Measurements from ENCODE around the gene RAB21.

Gene RAB21

GRCh38 chr12:71754461-71755145 lies at the start of gene RAB21:
Gene RAB21 (plus strand): TSS chr12:71754863. CDS start chr12:71755130, 267 bp downstream.
- TF ChIP-seq, protein P1, sequence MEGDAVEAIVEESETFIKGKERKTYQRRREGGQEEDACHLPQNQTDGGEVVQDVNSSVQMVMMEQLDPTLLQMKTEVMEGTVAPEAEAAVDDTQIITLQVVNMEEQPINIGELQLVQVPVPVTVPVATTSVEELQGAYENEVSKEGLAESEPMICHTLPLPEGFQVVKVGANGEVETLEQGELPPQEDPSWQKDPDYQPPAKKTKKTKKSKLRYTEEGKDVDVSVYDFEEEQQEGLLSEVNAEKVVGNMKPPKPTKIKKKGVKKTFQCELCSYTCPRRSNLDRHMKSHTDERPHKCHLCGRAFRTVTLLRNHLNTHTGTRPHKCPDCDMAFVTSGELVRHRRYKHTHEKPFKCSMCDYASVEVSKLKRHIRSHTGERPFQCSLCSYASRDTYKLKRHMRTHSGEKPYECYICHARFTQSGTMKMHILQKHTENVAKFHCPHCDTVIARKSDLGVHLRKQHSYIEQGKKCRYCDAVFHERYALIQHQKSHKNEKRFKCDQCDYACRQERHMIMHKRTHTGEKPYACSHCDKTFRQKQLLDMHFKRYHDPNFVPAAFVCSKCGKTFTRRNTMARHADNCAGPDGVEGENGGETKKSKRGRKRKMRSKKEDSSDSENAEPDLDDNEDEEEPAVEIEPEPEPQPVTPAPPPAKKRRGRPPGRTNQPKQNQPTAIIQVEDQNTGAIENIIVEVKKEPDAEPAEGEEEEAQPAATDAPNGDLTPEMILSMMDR (IDR thresholded peaks at IDR 0.05; ENCODE audit: extremely low read depth, insufficient read depth, missing control alignments), result no peak
- in situ Hi-C loops (cut with MboI; ENCODE audit: low pct_unique_long_range_greater_than_20kb, low sequenced_read_pairs, unreplicated experiment), result no loop called here
- DNase-seq (ENCODE audit: low spot score), result peak; percentile 96

DNA sequence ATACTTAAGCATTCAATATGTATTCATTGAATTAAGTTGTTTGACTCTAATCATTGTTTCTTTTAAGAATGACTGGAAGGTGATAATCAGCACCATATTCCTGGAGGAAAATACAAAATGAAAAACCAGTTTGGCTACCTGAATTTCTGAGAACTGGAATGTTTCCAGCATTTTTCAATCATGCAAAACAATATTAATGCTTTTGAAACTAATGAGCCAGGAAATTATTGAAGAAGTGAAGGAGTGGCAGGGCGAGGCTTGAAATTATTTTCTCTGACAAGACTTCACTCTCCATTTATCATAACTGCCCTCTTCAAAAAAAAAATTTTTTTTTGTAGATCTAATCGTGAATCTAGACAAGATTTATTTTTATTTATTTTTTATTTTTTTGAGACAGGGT lies 49.7 kb upstream of the RAB21 start:
- TF ChIP-seq, protein P1 (IDR thresholded peaks at IDR 0.05; ENCODE audit: extremely low read depth, insufficient read depth, missing control alignments), result no peak
- in situ Hi-C loops (cut with MboI; ENCODE audit: low pct_unique_long_range_greater_than_20kb, low sequenced_read_pairs, unreplicated experiment), result no loop called here
- DNase-seq (ENCODE audit: low spot score), result no peak

DNA sequence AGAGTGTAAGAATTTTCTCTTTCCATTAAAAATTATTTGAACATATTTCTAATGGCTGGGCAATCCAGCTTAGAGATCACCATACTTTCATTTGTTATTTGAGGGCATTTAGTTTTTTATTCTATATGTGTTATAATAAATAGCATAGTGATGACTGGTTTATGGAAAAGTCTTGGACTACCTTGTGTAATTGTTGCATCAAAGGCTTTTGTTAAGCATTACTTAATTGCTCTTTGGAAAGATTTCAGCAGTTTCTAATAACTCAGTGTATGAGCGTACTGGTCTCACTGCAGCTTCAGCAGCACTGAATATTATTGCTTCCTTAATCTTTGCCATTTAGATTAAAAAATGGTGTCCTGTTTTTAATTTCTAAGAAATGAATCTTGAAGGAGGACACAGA lies 46.0 kb upstream of the RAB21 start:
- in situ Hi-C loops (cut with MboI; ENCODE audit: low pct_unique_long_range_greater_than_20kb, low sequenced_read_pairs, unreplicated experiment), result no loop called here
- TF ChIP-seq, protein P1 (IDR thresholded peaks at IDR 0.05; ENCODE audit: extremely low read depth, insufficient read depth, missing control alignments), result no peak
- DNase-seq (ENCODE audit: low spot score), result no peak

- DNase-seq (ENCODE audit: low spot score), result no peak
- in situ Hi-C loops (cut with MboI; ENCODE audit: low pct_unique_long_range_greater_than_20kb, low sequenced_read_pairs, unreplicated experiment), result no loop called here
- TF ChIP-seq, protein P1 (IDR thresholded peaks at IDR 0.05; ENCODE audit: extremely low read depth, insufficient read depth, missing control alignments), result no peak
Observed at GRCh38 chr12:71710276-71711125, 44.2 kb upstream of the RAB21 start.

- TF ChIP-seq, protein P1 (IDR thresholded peaks at IDR 0.05; ENCODE audit: extremely low read depth, insufficient read depth, missing control alignments), result no peak
- no peak for DNase-seq (ENCODE audit: low spot score)
- in situ Hi-C loops (cut with MboI; ENCODE audit: low pct_unique_long_range_greater_than_20kb, low sequenced_read_pairs, unreplicated experiment), result no loop called here
Observed at GRCh38 chr12:71718611-71719010, 36.1 kb upstream of the RAB21 start.

- in situ Hi-C loops (cut with MboI; ENCODE audit: low pct_unique_long_range_greater_than_20kb, low sequenced_read_pairs, unreplicated experiment), result no loop called here
Observed at GRCh38 chr12:71719647-71720370, 34.9 kb upstream of the RAB21 start.

More at GRCh38 chr12:71719647-71720370, 34.9 kb upstream of the RAB21 start:
- no peak for DNase-seq (ENCODE audit: low spot score)
- TF ChIP-seq, protein P1 (IDR thresholded peaks at IDR 0.05; ENCODE audit: extremely low read depth, insufficient read depth, missing control alignments), result no peak
